SK-N-SH treated with all-trans-retinoic acid at 6 μM for 48 hours (cell line): Measurements from ENCODE around the gene PVRIG.
"Not testable (repeated sequence)": the region's sequence is repeated elsewhere in the genome, so short reads cannot be mapped to it uniquely, and the experiment has no call there.

Experiments used
- ATAC-seq: fragments of 200-7000 bp; cut with Tn5 transposase; 3 replicates; pipeline ENCODE4 v1.9.1; 2020; ENCODE audit warnings: mild to moderate bottlenecking, moderate library complexity
- CSDC2 ChIP-seq: fragments of 250-450 bp; sonication (Bioruptor Pico); IDR thresholded peaks from 2 replicates; pipeline ENCODE4 v1.5.0; 2020; ENCODE audit warnings: mild to moderate bottlenecking, moderate library complexity
- CSRNP3 ChIP-seq: fragments of 250-450 bp; sonication (Bioruptor Pico); IDR thresholded peaks from 2 replicates; pipeline ENCODE4 v1.5.1; 2021; ENCODE audit warnings: mild to moderate bottlenecking, moderate library complexity
- GLIS3 ChIP-seq: fragments of 250-450 bp; sonication (Bioruptor Pico); IDR thresholded peaks from 2 replicates; pipeline ENCODE4 v1.5.0; 2020; ENCODE audit warnings: mild to moderate bottlenecking, moderate library complexity
- ISL1 ChIP-seq: fragments of 250-450 bp; sonication (Bioruptor Pico); IDR thresholded peaks from 2 replicates; pipeline ENCODE4 v2.1.2; 2022; ENCODE audit warnings: mild to moderate bottlenecking, moderate library complexity
- PPARA ChIP-seq: fragments of 250-450 bp; sonication (Bioruptor Pico); IDR thresholded peaks from 2 replicates; pipeline ENCODE4 v1.5.0; 2020; ENCODE audit warnings: mild to moderate bottlenecking, borderline replicate concordance
- RARB ChIP-seq: fragments of 250-450 bp; sonication (Bioruptor Pico); IDR thresholded peaks from 2 replicates; pipeline ENCODE4 v1.8.0; 2021; ENCODE audit warnings: mild to moderate bottlenecking, moderate library complexity
- SNAI2 ChIP-seq: fragments of 250-450 bp; sonication (Bioruptor Pico); IDR thresholded peaks from 2 replicates; pipeline ENCODE4 v1.5.0; 2020; ENCODE audit warnings: mild to moderate bottlenecking, moderate library complexity
- TCF4 ChIP-seq: fragments of 250-450 bp; sonication (Bioruptor Pico); IDR thresholded peaks from 2 replicates; pipeline ENCODE4 v1.8.0; 2021; ENCODE audit warnings: mild to moderate bottlenecking, moderate library complexity, borderline replicate concordance
- TOX ChIP-seq: fragments of 250-450 bp; sonication (Bioruptor Pico); IDR thresholded peaks from 2 replicates; pipeline ENCODE4 v1.8.0; 2021; ENCODE audit warnings: mild to moderate bottlenecking, moderate library complexity, borderline replicate concordance
- TSHZ2 ChIP-seq: fragments of 250-450 bp; sonication (Bioruptor Pico); IDR thresholded peaks from 2 replicates; pipeline ENCODE4 v1.5.0; 2020; ENCODE audit warnings: mild to moderate bottlenecking, moderate library complexity
- ZC3H10 ChIP-seq: fragments of 250-450 bp; sonication (Bioruptor Pico); IDR thresholded peaks from 2 replicates; pipeline ENCODE4 v1.5.1; 2021; ENCODE audit warnings: mild to moderate bottlenecking, moderate library complexity
- ZFP3 ChIP-seq: fragments of 250-450 bp; sonication (Bioruptor Pico); IDR thresholded peaks from 2 replicates; pipeline ENCODE4 v1.5.0; 2020; ENCODE audit warnings: mild to moderate bottlenecking, moderate library complexity
- ZNF565 ChIP-seq: fragments of 450-650 bp; formaldehyde crosslinking; conservative IDR thresholded peaks from 2 replicates; pipeline ENCODE4 v1.5.0; 2020; ENCODE audit warnings: low read depth, mild to moderate bottlenecking, moderate library complexity
- ZNF70 ChIP-seq: fragments of 450-650 bp; formaldehyde crosslinking; IDR thresholded peaks from 2 replicates; pipeline ENCODE4 v1.5.0; 2020; ENCODE audit warnings: mild to moderate bottlenecking, moderate library complexity
- ZNF8 ChIP-seq: fragments of 450-650 bp; formaldehyde crosslinking; IDR thresholded peaks from 2 replicates; pipeline ENCODE4 v1.5.0; 2020; ENCODE audit warnings: mild to moderate bottlenecking, moderate library complexity
- TF ChIP-seq, protein P1 (sequence below): fragments of 250-450 bp; sonication (Bioruptor Pico); IDR thresholded peaks from 2 replicates; pipeline ENCODE4 v1.8.0; 2020; ENCODE audit warnings: mild to moderate bottlenecking, moderate library complexity, borderline replicate concordance
- TF ChIP-seq, protein P2 (sequence below): fragments of 250-450 bp; sonication (Bioruptor Pico); IDR thresholded peaks from 2 replicates; pipeline ENCODE4 v1.8.0; 2021; ENCODE audit warnings: low read depth, mild to moderate bottlenecking, moderate library complexity, borderline replicate concordance
- TF ChIP-seq, protein P3 (sequence below): fragments of 250-450 bp; sonication (Bioruptor Pico); IDR thresholded peaks from 2 replicates; pipeline ENCODE4 v1.5.1; 2020; ENCODE audit warnings: low read depth, mild to moderate bottlenecking, moderate library complexity

Gene PVRIG

DNA sequence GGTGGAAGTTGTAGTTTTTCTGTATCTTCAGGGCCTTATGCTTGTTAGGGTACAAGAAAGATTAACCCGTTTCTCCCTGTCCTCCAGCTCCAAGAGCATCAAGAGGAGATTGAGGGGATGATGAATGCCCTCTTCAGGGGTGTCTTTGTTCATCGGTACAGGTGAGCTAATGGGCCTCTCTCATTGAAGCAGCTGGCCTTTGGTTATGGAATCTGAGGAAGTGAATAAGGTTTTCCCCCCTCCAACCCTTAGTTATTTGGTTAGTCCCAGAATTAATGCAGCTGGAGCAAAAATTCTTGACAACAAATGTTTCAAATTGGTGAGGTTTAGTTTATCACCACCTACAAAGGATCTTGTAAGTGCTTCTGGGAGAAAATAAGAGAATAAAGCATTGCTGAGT lies 24.5 kb upstream of the PVRIG start:
- no peak for TF ChIP-seq TOX

GRCh38 chr7:100195901-100196322 lies 23.8 kb upstream of the PVRIG start:
- not testable (repeated sequence) for ATAC-seq

More for the DNA sequence above, 24.5 kb upstream of the PVRIG start:
- ATAC-seq: no peak

DNA sequence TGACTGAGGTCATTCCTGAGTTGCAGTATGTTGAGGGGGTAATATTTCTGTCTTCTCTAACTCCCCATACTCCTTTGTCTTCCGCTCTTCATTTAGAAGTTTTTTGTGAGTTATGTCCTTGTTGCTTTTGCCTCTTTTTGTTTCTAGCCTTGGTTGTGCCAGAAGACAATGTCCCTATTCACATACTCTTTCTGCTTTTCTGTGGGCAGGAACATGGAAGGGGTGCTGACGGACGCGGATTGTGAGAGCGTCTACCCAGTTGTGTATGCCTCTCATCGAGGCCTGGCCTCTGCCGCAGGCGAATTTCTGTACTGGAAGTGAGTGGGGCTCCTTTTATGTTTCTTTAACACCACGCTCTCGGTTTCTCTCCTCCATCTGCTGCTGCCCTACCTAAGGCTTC lies 21.5 kb upstream of the PVRIG start:
- no peak for ATAC-seq
- TF ChIP-seq ZNF70 (CRISPR knock-in tag): no peak
- TF ChIP-seq ISL1 (CRISPR knock-in tag): no peak
- no peak for TF ChIP-seq SNAI2 (CRISPR knock-in tag)
- no peak for TF ChIP-seq ZNF565 (CRISPR knock-in tag)
- TF ChIP-seq RARB (CRISPR knock-in tag): no peak
- TF ChIP-seq, protein P1, sequence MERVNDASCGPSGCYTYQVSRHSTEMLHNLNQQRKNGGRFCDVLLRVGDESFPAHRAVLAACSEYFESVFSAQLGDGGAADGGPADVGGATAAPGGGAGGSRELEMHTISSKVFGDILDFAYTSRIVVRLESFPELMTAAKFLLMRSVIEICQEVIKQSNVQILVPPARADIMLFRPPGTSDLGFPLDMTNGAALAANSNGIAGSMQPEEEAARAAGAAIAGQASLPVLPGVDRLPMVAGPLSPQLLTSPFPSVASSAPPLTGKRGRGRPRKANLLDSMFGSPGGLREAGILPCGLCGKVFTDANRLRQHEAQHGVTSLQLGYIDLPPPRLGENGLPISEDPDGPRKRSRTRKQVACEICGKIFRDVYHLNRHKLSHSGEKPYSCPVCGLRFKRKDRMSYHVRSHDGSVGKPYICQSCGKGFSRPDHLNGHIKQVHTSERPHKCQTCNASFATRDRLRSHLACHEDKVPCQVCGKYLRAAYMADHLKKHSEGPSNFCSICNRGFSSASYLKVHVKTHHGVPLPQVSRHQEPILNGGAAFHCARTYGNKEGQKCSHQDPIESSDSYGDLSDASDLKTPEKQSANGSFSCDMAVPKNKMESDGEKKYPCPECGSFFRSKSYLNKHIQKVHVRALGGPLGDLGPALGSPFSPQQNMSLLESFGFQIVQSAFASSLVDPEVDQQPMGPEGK (CRISPR knock-in tag): no peak

DNA sequence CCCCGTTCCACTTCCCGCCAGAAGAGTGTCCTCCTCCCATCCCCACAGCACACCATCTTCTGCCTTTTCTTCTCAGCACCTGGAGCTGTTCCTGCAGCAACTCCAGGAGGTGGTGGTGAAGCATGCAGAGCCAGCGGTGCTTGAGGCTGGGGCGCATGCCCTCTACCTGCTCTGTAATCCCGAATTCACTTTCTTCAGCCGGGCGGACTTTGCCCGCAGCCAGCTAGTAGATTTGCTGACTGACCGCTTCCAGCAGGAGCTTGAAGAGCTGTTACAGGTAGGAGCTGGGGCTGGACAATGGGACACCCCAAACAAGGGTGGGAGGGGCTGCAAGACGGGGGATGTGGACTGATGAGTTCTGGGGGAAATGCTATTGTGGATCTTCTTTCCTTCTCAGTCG lies 19.1 kb upstream of the PVRIG start:
- ATAC-seq: no peak
- TF ChIP-seq TSHZ2 (CRISPR knock-in tag) (no peak), TCF4 (CRISPR knock-in tag) (no peak), RARB (CRISPR knock-in tag) (no peak), ZFP3 (CRISPR knock-in tag) (no peak)

DNA sequence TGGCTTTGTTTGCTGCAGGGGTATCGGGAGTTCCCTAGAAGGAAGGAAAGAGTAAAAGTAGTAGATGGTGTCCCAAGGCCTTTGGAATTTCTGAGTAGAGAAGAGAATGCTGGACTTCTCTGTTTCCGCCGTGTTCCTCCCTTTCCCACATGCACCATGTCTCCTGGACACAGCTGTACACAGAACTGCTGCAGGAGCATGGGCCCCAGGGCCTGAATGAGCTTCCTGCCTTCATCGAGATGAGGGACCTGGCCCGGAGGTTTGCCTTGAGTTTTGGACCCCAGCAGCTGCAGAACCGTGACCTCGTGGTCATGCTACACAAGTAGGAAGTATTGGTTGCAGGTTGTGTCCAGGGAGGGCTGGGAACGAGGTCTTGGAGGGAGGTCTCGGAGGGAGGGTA lies 15.3 kb upstream of the PVRIG start:
- TF ChIP-seq, protein P2, sequence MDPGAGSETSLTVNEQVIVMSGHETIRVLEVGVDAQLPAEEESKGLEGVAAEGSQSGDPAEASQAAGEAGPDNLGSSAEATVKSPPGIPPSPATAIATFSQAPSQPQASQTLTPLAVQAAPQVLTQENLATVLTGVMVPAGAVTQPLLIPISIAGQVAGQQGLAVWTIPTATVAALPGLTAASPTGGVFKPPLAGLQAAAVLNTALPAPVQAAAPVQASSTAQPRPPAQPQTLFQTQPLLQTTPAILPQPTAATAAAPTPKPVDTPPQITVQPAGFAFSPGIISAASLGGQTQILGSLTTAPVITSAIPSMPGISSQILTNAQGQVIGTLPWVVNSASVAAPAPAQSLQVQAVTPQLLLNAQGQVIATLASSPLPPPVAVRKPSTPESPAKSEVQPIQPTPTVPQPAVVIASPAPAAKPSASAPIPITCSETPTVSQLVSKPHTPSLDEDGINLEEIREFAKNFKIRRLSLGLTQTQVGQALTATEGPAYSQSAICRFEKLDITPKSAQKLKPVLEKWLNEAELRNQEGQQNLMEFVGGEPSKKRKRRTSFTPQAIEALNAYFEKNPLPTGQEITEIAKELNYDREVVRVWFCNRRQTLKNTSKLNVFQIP (CRISPR knock-in tag): no peak
- TF ChIP-seq CSDC2 (CRISPR knock-in tag) (no peak), ZC3H10 (no peak), GLIS3 (CRISPR knock-in tag) (no peak), ZNF8 (CRISPR knock-in tag) (no peak), ZFP3 (CRISPR knock-in tag) (no peak), ZNF565 (CRISPR knock-in tag) (no peak)
- TF ChIP-seq, protein P3, sequence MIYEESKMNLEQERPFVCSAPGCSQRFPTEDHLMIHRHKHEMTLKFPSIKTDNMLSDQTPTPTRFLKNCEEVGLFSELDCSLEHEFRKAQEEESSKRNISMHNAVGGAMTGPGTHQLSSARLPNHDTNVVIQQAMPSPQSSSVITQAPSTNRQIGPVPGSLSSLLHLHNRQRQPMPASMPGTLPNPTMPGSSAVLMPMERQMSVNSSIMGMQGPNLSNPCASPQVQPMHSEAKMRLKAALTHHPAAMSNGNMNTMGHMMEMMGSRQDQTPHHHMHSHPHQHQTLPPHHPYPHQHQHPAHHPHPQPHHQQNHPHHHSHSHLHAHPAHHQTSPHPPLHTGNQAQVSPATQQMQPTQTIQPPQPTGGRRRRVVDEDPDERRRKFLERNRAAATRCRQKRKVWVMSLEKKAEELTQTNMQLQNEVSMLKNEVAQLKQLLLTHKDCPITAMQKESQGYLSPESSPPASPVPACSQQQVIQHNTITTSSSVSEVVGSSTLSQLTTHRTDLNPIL (CRISPR knock-in tag): no peak
- ATAC-seq: no peak

DNA sequence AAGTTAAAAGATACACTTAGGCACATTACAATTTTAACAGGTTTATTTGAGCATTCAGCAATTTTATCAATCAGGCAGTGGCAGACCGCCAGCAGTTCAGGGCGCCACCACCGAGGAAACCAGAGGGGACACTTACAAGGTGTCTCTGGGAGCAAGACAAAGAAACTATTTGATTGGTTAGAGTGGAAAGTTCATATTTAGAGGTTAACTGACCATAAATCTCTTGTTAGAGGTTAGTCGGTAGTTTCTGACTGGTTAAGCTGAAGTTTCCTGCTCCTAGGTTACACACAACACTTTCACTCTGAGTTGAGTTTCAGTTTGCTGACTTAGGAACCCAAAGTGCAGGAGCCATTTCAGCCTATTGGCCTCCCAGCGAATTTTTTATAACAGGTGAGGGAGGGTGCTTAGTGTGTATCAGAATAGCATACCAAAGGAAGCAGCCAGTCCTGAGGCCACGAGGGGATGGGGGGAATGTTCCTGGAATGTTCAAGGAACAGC lies 10.8 kb upstream of the PVRIG start:
- TF ChIP-seq ZC3H10 (no peak), CSRNP3 (CRISPR knock-in tag) (no peak), PPARA (CRISPR knock-in tag) (no peak)
- TF ChIP-seq, protein P1 (CRISPR knock-in tag): no peak
- no peak for ATAC-seq
